ENCODE results near the gene GALNT17.

The GALNT17 gene

DNA sequence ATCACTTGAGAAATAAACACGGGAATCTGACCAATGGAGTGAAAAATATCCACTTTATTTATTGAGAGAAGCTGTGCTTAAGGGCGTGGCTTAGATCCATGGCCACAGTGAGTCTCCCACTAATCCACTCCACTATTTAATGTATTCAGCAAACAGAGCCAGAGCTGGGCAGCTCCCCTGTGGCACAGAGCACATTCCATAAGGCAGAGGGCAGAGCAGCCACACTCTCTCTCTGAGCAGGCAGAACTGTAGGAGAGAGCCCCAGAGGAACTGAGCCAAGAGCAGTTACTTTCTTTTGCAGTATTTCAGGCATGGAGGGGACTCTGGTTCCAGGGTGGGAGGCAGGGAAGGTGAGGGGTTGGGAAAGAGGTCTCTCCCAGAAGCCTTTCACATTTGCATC, 106.0 kb downstream of the GALNT17 start:
- in situ Hi-C loops (cut with MboI; ENCODE audit: low sequenced_read_pairs, unreplicated experiment): no loop called here
- TF ChIP-seq, protein P1, sequence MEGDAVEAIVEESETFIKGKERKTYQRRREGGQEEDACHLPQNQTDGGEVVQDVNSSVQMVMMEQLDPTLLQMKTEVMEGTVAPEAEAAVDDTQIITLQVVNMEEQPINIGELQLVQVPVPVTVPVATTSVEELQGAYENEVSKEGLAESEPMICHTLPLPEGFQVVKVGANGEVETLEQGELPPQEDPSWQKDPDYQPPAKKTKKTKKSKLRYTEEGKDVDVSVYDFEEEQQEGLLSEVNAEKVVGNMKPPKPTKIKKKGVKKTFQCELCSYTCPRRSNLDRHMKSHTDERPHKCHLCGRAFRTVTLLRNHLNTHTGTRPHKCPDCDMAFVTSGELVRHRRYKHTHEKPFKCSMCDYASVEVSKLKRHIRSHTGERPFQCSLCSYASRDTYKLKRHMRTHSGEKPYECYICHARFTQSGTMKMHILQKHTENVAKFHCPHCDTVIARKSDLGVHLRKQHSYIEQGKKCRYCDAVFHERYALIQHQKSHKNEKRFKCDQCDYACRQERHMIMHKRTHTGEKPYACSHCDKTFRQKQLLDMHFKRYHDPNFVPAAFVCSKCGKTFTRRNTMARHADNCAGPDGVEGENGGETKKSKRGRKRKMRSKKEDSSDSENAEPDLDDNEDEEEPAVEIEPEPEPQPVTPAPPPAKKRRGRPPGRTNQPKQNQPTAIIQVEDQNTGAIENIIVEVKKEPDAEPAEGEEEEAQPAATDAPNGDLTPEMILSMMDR (IDR thresholded peaks at IDR 0.05; ENCODE audit: borderline replicate concordance, control extremely low read depth, extremely low read depth, insufficient read depth, missing control alignments): no peak
- DNase-seq (ENCODE audit: low spot score): no peak

DNA sequence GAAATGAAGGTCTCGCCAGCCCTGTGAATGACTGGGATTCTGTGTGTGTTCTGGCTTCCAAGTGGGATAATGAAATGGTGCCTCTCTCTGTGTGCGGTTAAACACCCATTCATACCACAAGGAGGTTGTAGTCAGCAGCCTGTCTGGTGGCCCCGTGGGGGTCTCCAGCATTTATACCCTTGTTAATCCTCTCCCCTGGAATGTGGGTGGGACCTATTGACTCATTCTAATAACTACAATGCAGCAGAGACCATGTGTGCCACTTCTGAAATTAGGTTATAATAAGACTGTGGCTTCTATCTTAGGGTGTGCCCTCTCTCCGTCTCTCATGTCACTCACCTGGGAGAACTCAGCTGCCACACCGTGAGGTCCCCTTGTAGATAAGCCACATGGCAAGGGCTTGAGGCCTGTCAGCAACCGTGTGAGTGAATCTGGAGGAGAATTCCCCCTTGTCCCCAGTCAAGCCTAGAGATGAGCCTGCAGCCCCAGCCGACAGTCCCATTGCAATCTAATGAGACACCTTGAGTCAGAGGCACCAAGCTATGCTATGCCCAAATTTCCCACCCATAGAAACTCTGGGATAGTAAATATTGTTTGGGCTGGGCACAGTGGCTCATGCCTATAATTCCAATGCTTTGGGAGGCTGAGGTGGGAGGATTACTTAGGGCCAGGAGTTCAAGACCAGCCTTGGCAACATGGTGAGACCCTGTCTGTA, 106.8 kb downstream of the GALNT17 start:
- in situ Hi-C loops (cut with MboI; ENCODE audit: low sequenced_read_pairs, unreplicated experiment): no loop called here

DNA sequence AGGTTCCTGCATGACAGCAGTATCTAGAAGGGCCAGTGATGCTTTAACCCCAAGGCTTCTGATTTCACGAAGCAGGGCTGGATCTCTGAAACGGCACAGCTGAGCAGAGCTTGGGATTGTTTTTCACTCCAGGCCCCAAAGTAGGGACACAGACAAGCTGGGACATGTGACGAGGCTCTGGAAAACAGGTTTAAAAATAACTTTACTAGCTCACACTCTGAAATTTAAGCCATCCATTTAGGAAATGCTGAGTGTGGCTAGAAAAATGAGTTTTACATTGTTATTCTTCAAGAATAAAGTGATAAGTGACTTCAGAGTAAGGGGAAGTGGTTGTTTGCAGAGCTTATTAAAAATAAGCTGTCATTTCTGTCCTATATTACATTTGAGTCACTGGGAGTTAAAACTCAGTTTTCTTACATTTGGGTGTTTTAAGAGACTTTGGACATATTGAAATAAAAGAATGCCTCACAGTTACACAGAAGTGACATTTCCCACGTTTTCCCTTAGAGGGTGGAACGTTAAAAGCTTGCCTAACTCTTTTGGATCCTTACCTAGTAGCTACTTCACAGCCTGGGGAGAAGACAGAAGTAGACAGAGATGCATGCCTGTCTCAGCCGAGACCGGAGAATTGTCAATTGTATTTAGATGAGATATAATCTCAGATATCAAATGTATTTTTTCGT, 107.8 kb downstream of the GALNT17 start:
- no peak for DNase-seq (ENCODE audit: low spot score)
- TF ChIP-seq, protein P1 (IDR thresholded peaks at IDR 0.05; ENCODE audit: borderline replicate concordance, control extremely low read depth, extremely low read depth, insufficient read depth, missing control alignments): no peak
- in situ Hi-C loops (cut with MboI; ENCODE audit: low sequenced_read_pairs, unreplicated experiment): no loop called here

More for the DNA sequence above, 106.8 kb downstream of the GALNT17 start:
- no peak for DNase-seq (ENCODE audit: low spot score)
- TF ChIP-seq, protein P1 (IDR thresholded peaks at IDR 0.05; ENCODE audit: borderline replicate concordance, control extremely low read depth, extremely low read depth, insufficient read depth, missing control alignments): no peak

DNA sequence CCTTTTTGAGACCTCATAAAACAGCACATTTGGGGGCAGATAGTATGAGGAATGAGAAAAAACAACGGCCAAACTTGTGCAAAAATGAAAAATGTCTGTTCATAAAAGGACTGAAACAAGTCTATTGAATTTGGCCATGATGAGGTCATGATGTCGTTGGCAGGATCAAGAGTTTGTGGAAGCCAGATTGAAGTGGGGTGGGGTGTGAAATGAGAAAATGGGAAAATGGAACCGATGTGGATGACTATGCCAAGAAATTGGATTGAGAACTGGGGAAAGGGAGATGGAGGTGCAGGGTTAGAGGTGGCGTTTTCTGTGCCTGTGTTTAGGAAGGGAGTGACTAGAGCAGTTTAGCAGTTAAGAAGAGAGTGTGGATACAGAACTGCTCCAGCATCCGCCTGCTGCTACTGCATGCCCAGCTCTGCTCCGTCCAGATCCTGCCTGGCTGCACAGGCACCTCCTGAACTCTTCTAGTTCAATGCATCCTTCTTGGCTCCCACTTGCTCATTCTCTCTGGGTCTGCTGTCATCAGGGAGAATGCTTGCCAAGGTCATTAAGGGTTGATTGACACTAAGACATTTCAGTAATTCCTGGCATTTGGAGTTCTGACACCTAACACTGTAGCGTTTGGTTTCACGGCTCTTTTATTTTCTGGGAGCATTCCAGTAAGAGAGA, 111.9 kb downstream of the GALNT17 start:
- TF ChIP-seq, protein P1 (IDR thresholded peaks at IDR 0.05; ENCODE audit: borderline replicate concordance, control extremely low read depth, extremely low read depth, insufficient read depth, missing control alignments): no peak
- in situ Hi-C loops (cut with MboI; ENCODE audit: low sequenced_read_pairs, unreplicated experiment): no loop called here
- DNase-seq (ENCODE audit: low spot score): no peak

DNA sequence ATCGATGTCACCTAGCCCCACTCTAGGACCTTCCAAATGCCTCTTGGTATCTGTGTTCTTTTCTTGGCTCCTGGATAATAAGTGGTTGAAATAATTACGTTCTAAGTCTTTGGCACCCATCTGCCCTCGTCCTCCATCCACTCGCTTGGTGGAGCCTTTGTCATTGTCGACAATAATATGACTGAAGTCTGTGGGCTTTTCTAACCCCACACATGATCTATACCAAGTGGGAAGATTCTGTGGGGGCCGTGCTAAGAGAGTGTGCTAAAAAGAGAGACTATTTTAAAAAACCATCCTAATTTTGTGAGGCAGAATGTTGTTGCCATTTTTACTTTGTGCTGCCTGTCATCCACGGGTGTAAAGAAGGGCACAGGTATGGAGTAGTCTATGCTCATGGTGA, 113.1 kb downstream of the GALNT17 start:
- no peak for DNase-seq (ENCODE audit: low spot score)
- in situ Hi-C loops (cut with MboI; ENCODE audit: low sequenced_read_pairs, unreplicated experiment): no loop called here
- TF ChIP-seq, protein P1 (IDR thresholded peaks at IDR 0.05; ENCODE audit: borderline replicate concordance, control extremely low read depth, extremely low read depth, insufficient read depth, missing control alignments): no peak

DNA sequence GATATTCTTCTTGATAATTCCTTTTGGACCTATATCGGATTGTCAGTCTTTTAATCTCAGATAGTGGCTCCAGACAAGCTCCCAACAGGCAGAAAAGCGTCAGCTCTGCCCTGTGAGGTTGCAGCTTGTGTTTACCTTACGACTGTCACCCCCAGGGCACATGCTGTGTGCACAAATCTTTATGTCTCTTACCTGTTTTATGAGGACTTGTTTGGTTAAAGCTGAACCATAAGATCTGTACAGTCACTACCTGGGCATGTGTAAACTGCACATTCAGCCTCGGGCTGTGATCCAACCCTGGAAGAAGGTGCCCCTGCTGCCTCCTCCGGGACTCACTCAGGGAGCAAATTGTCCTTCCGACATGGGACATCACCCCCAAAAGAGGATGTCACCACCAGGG, 119.8 kb downstream of the GALNT17 start:
- TF ChIP-seq, protein P1 (IDR thresholded peaks at IDR 0.05; ENCODE audit: borderline replicate concordance, control extremely low read depth, extremely low read depth, insufficient read depth, missing control alignments): no peak
- in situ Hi-C loops (cut with MboI; ENCODE audit: low sequenced_read_pairs, unreplicated experiment): no loop called here
- no peak for DNase-seq (ENCODE audit: low spot score)
